Measurements from ENCODE around the gene INPP5F.

DNA sequence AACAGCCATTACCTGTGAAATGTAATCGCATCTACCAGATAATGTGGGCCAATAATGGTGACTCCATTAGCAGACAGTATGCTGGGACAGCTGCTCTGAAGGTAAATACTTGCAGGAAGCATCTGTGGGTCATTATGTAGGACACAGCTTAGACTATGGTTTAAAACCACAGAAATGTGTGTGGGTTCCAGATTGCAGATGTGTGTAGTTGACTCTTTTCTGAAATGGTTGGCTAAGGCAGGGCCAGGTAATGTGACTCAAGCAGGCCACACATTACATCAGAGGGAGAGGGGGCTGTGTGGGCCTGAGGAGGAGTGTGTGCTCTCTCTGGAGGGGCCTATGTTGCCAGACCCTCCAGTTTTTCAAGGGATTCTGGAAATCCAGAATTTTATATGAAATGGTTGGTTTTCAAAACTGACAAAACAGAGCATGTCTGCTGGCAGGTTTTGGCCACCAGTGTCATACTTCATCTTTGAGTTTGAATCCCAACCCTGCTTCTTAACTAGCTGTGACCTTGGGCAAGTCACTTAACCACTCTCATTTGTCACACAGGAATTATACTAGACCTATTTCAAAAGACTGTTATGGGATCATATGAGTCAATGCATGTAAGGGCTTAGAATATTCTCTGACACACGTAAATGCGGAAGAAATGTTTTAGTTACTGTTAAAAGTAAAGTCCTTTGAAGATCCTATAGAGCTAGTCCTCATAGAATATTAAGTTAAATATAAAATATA is 82.3 kb downstream of the INPP5F start:
- TF ChIP-seq, protein P1, sequence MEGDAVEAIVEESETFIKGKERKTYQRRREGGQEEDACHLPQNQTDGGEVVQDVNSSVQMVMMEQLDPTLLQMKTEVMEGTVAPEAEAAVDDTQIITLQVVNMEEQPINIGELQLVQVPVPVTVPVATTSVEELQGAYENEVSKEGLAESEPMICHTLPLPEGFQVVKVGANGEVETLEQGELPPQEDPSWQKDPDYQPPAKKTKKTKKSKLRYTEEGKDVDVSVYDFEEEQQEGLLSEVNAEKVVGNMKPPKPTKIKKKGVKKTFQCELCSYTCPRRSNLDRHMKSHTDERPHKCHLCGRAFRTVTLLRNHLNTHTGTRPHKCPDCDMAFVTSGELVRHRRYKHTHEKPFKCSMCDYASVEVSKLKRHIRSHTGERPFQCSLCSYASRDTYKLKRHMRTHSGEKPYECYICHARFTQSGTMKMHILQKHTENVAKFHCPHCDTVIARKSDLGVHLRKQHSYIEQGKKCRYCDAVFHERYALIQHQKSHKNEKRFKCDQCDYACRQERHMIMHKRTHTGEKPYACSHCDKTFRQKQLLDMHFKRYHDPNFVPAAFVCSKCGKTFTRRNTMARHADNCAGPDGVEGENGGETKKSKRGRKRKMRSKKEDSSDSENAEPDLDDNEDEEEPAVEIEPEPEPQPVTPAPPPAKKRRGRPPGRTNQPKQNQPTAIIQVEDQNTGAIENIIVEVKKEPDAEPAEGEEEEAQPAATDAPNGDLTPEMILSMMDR (IDR thresholded peaks at IDR 0.05; ENCODE audit: insufficient read depth, low read length, poor library complexity, severe bottlenecking), result no peak
- no peak for TF ChIP-seq EZH2phosphoT487 (conservative IDR thresholded peaks at IDR 0.05; ENCODE audit: low read length)

All from SU-DHL-6 (cell line).